ENCODE measurements around the gene ELL2.

ELL2 gene

GRCh38 chr5:95881833-95882232, 79.8 kb downstream of the ELL2 start:
- Histone ChIP-seq H3K4me3 (ENCODE audit: low read depth, low read length) (no peak overlapping the region), H3K27me3 (no peaks in the 10 kb centered on the region), H3K4me1 (no peaks in the 10 kb centered on the region), H3K36me3 (no peaks in the 10 kb centered on the region), H3K9me3 (no peaks in the 10 kb centered on the region)
- TF ChIP-seq CTCF (IDR thresholded peaks at IDR 0.05; ENCODE audit: low read depth, low read length), result no peak
- DNase-seq, result no peak

- no peak for DNase-seq
- Histone ChIP-seq H3K4me1 (no peaks in the 10 kb centered on the region), H3K9me3 (no peaks in the 10 kb centered on the region), H3K36me3 (no peaks in the 10 kb centered on the region), H3K4me3 (ENCODE audit: low read depth, low read length) (no peak overlapping the region), H3K27me3 (no peaks in the 10 kb centered on the region)
- TF ChIP-seq CTCF (IDR thresholded peaks at IDR 0.05; ENCODE audit: low read depth, low read length), result no peak
These were observed 81.3 kb downstream of the ELL2 start for GRCh38 chr5:95880081-95880926.

- no peak for DNase-seq
- Histone ChIP-seq H3K36me3 (no peaks in the 10 kb centered on the region), H3K4me1 (no peaks in the 10 kb centered on the region), H3K9me3 (no peaks in the 10 kb centered on the region), H3K27me3 (no peaks in the 10 kb centered on the region), H3K4me3 (ENCODE audit: low read depth, low read length) (no peak overlapping the region)
- no peak for TF ChIP-seq CTCF (IDR thresholded peaks at IDR 0.05; ENCODE audit: low read depth, low read length)
These were observed 82.0 kb downstream of the ELL2 start for GRCh38 chr5:95879661-95880060.

- DNase-seq, result no peak
- no peaks in the 10 kb centered on the region for H3K36me3 ChIP-seq
- no peaks in the 10 kb centered on the region for H3K27me3 ChIP-seq
- no peaks in the 10 kb centered on the region for H3K9me3 ChIP-seq
- no peaks in the 10 kb centered on the region for H3K4me1 ChIP-seq
- H3K4me3 ChIP-seq (ENCODE audit: low read depth, low read length), result no peak overlapping the region
- no peak for TF ChIP-seq CTCF (IDR thresholded peaks at IDR 0.05; ENCODE audit: low read depth, low read length)
These were observed 83.0 kb downstream of the ELL2 start for GRCh38 chr5:95878417-95879323.

GRCh38 chr5:95876782-95877181, 84.9 kb downstream of the ELL2 start:
- H3K36me3 ChIP-seq, result no peaks in the 10 kb centered on the region
- H3K9me3 ChIP-seq, result no peaks in the 10 kb centered on the region
- no peaks in the 10 kb centered on the region for H3K4me1 ChIP-seq
- no peak overlapping the region for H3K4me3 ChIP-seq (ENCODE audit: low read depth, low read length)
- no peak for DNase-seq
- no peak for TF ChIP-seq CTCF (IDR thresholded peaks at IDR 0.05; ENCODE audit: low read depth, low read length)
- no peaks in the 10 kb centered on the region for H3K27me3 ChIP-seq

All from BE2C (cell line).